Keratinocyte (primary cell): ENCODE data around the gene SCN8A.

Experiments
- EZH2 ChIP-seq: IDR thresholded peaks from one replicate; pipeline ENCODE4 v1.6.1; 2012; ENCODE audit warnings: inconsistent platforms, mild to moderate bottlenecking, low read length, moderate library complexity
- TF ChIP-seq, protein P1 (sequence below), 3 experiments: IDR thresholded peaks in 1 of 3; conservative IDR thresholded peaks in 1 of 3; optimal IDR thresholded peaks in 1 of 3; 2 replicates in 2 of 3; 3 replicates in 1 of 3; pipeline versions ENCODE3 to v1.5.1; 2011; ENCODE audit warnings: low read length in 3 of 3, mild to moderate bottlenecking in 3 of 3, moderate library complexity in 2 of 3, control low read depth in 1 of 3, inconsistent platforms in 1 of 3; ENCODE audit not compliant: insufficient read depth in 2 of 3; ENCODE audit errors: extremely low read depth in 1 of 3

DNA sequence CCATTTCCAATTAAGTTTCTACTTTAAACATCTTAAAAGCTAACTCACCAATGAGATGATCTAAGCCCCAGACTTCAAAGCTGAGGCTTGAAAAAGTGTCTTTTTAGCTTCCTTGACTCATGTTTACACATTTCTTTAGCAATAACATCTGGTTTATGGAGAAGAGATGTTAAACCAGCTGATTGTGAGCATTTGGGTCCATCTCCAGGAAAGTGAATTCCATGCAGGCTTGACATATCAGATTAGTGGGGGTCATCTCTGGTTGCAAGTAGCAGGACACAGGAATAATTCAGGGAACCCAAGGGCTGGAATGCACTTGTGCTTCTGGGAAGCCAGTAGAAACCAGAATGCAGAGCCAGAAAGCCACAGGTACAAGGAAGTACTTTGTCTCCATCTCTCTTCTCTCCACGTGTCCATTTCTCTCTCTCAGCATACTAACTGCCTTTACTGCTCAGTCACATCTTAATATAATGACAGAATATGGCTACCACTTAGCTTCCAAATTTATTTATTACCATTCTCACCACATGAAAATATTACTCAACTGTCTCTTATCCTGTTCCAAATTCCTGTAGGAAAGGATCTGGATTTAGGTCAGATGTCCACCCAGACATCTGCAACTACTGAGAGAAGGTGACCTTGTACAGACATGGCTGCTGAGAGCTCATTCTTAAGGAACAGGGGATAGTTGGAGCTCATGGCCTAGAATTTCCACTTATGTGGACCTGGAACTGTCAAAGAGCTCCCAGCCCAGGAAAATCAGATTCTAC lies 104.4 kb downstream of the SCN8A start:
- TF ChIP-seq, protein P1, sequence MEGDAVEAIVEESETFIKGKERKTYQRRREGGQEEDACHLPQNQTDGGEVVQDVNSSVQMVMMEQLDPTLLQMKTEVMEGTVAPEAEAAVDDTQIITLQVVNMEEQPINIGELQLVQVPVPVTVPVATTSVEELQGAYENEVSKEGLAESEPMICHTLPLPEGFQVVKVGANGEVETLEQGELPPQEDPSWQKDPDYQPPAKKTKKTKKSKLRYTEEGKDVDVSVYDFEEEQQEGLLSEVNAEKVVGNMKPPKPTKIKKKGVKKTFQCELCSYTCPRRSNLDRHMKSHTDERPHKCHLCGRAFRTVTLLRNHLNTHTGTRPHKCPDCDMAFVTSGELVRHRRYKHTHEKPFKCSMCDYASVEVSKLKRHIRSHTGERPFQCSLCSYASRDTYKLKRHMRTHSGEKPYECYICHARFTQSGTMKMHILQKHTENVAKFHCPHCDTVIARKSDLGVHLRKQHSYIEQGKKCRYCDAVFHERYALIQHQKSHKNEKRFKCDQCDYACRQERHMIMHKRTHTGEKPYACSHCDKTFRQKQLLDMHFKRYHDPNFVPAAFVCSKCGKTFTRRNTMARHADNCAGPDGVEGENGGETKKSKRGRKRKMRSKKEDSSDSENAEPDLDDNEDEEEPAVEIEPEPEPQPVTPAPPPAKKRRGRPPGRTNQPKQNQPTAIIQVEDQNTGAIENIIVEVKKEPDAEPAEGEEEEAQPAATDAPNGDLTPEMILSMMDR (optimal IDR thresholded peaks at IDR 0.05 in 1 of 3, IDR thresholded peaks at IDR 0.05 in 1 of 3, conservative IDR thresholded peaks at IDR 0.05 in 1 of 3; ENCODE audit: extremely low read depth in 1 of 3, insufficient read depth in 2 of 3, low read length in 3 of 3) = no peak
- no peak for TF ChIP-seq EZH2
